HG03280 (cell line): ENCODE measurements around the gene GPR107.

Source experiments
- ATAC-seq: cut with Tn5 transposase; IDR thresholded peaks from one replicate; pipeline ENCODE4 v1.9.1; 2021; ENCODE audit warnings: mild to moderate bottlenecking, moderate library complexity; ENCODE audit not compliant: unreplicated experiment

The GPR107 gene

DNA sequence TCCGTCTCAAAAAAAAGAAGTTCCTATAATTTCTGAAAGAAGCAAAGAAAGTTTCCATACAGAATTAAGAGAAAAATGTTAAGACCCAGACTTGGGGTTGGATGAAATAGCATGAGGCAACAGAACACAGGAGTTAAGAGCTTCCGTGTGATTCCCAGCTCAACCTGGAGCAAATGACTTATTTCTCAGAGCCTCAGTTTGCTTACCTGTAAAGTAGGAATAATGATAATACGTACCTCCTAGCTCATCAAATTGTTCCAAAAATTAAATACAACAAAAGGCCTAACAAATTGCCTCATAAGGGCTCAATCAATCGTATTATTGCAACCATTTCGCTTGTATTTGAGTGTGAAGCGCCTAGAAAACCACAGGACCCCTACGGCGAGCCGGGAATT lies 600 bp upstream of the GPR107 start:
- ATAC-seq = no peak

GRCh38 chr9:130054325-130054786 lies 650 bp downstream of the GPR107 start:
- ATAC-seq = no peak

GRCh38 chr9:130054820-130055219 lies 1.1 kb downstream of the GPR107 start:
- no peak for ATAC-seq

DNA sequence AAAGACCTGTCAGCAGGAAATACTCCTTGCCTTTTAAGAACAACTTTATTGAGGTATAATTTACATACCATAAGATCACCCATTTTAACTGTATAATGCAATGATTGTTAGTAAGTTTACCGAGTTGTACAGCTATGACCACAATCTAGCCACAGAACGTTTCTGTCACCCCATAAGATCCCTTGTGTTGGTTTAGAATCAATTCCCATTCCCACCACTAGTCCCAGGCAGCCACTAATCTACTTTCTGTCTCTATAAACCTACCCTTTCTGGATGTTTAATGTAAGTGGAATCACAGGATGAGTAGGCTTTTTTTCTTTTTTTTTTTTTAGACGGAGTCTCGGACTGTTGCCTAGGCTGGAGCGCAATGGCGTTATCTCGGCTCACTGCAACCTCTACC lies 4.4 kb downstream of the GPR107 start:
- ATAC-seq = no peak

- ATAC-seq = no peak
These were observed 5.2 kb downstream of the GPR107 start for GRCh38 chr9:130058887-130059286.

- ATAC-seq = no peak
These were observed 6.6 kb downstream of the GPR107 start for GRCh38 chr9:130060296-130060695.

DNA sequence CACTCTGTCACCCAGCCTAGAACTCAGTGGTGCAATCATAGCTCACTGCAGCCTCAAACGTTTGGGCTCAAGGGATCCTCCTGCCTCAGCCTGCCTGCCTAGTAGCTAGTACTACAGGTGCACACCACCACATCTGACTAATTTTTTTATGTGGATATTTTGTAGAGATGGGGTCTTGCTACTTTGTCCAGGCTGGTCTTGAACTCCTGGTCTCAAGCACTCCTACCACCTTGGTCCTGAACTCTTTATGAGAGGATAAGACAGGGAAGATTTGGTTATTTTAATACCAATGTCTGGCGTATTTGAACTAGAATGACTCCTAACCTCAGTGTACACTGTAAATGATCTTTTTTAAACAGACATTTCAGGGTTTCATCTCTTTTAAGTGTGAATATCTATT lies 9.0 kb downstream of the GPR107 start:
- ATAC-seq = no peak

DNA sequence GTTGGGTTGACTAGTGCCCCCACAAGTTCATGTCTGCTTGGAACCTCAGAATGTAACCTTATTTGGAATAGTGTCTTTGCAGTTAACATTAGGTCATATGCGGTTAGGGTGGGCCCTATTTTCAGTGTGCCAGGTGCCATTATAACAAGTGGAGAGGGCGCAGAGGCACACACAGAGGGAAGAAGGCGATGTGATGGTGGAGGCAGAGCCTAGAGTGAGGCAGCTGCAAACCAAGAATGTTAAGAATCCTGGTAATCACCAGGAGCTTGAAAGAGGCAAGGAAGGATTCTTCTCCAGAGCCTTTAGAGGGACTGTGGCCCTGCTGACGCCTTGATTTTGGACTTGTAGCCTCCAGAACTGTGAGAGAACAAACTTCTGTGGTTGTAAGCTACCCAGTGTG lies 10.9 kb downstream of the GPR107 start:
- no peak for ATAC-seq

- no peak for ATAC-seq
These were observed 15.3 kb downstream of the GPR107 start for GRCh38 chr9:130069048-130069447.

DNA sequence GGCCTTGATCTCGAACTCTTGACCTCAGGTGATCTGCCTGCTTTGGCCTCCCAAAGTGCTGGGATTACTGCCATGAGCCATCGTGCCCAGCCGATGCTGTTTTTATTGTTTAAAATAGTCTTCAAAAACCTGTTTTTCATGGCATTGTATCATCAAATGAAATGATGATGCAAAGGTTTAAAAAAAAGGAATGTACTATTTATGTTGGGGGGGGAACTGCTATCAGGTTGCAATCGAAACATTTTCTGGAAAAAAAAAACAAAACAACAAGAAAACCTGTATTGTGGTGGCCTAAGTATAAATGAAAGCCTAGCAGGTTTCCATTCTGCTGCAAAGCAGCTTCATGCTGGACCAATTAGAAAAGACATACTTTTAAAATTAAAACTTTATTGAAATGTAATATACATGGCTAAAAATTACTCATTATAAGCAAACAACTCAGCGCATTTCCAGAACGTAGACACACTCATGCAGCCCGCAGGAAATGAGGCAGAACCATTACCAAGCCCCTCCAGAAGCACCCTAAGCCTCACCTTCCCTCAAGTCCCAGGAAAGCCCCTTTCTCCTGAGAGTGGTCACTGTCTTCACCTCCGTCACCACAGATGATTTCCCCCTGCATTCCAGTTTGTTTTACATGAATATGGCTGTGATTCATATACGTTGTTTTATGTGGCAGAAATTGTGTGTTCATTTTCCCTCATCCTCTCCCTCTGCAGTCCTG lies 19.0 kb downstream of the GPR107 start:
- no peak for ATAC-seq

DNA sequence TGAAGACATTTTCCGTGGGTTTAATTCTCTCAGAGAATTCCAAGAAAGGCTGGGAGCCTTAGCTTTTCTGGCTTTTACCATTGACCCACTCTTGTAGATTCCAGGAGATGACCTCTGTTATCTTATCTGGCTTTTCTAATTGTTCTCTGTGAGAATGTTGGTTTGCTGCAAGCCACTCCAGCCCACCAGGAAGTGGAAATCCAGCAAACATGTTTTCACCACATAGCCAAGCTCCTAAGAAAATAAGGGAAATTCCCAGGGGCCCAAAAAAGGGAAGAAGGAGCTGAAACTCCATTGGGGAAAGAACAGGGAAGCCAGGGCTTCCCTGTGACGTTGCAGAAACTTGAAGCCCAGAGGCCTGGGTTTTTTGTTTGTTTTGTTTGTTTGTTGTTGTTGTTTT lies 19.7 kb downstream of the GPR107 start:
- no peak for ATAC-seq

GRCh38 chr9:130078547-130078946 lies 24.8 kb downstream of the GPR107 start:
- no peak for ATAC-seq

DNA sequence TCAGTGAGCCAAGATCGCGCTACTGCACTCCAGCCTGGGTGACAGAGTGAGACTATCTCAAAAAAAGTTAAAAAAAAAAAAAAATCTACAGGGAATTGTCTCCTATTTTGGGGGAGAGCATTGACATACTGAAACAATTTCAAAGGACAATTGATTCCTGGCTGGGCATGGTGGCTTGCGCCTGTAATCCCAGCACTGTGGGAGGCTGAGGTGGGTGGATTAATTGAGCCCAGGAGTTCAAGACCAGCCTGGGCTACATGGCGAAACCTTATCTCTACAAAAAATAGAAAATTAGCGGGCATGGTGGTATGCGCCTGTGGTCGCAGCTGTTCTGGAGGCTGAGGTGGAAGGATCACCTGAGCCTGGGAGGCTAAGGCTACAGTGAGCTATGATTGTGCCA lies 30.6 kb downstream of the GPR107 start:
- no peak for ATAC-seq

DNA sequence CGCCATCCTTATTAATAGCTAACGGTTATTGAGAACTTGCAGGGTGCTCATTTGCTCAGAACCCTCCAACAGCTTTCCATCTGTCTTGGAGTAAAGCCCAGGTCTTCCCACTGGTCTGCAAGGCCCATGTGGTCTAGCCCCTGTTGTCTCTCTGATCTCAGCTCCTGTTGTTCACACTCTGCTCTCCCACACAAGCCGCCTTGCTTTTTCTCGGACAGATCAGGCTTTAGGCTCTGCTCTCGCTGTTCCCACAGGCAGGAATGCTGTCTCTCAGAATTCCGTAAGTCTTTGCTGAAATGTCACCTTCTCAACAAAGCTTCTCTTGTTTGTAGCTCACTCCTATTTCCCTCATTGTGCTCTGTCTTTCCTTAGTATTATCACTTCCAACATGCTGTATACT lies 34.3 kb downstream of the GPR107 start:
- ATAC-seq = no peak

- no peak for ATAC-seq
These were observed 35.4 kb downstream of the GPR107 start for GRCh38 chr9:130089141-130089540.

DNA sequence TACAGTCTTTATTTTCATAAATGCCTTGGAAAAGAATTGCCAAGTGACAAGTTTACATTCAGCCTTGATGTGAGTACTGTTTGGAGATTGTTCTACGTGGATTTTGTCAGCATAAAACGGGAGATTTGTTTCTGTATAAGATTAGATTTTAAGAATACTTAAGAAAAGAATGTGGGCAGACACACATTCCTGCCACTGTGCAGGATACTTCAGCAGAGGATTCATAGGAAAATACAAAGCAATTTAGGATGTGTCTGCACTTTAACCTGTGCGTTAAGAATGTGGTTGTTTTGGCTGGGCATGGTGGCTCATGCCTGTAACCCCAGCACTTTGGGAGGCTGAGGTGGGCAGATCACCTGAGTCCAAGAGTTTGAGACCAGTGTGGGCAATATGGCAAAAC lies 37.2 kb downstream of the GPR107 start:
- no peak for ATAC-seq

DNA sequence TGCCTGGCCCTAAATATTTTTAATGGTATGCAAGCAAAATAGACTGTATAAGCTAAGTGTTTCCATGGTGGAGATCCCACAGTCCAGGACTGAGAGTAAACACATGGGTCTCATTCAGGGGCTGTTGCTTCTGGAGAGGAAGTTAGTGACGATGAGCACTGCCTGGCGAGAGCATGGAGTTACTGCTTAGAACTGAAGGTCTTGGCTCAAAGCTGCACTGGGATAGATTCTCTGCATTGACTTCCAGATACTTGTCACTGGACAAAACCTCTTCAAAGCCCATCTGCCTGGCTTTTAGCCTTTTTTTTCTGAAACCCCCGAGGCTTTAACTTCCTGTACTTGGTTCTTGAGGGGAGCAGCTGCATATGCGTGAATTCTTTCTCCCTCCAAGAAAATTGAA lies 39.2 kb downstream of the GPR107 start:
- no peak for ATAC-seq

- no peak for ATAC-seq
These were observed 42.2 kb downstream of the GPR107 start for GRCh38 chr9:130095872-130096271.

- ATAC-seq = no peak
These were observed 47.0 kb downstream of the GPR107 start for GRCh38 chr9:130100681-130101080.

DNA sequence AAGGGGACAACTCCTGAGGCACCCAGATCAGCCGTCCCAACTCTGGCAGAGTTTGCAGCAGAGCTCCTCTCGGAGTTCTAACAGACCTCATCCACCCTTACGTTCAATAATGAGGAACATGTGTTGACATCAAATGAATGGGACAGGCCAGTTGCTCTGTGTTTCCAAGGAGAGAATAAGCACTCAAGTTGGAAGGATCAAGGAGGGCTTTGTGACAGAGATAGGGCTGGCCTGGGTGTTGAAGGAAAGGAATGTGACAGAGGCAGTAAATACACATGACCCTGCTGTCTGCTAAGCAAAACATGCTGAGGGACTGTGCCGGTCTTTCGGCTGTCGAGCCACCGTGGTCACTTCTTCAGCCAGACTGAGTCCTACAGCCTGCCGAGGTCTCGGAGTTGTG lies 48.2 kb downstream of the GPR107 start:
- no peak for ATAC-seq

- no peak for ATAC-seq
These were observed 50.9 kb downstream of the GPR107 start for GRCh38 chr9:130104491-130105193.

DNA sequence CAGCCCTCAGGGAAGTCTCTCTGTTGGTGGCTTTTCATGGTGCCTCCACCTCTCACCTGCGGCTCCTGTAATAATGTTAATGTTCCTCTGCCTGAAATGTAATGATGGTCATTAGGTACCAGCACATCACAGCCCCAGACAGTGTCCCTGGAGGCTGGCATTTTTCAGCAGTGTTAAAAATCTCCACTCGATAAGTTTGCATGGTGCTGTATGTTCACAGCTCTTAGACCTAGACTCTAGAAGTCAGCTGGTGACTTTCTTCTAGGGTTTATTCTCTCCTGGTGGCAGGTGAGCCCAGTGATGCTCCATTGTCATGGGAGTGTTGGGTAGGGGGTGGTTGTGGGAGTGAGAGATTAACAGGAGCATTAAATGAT lies 53.1 kb downstream of the GPR107 start:
- no peak for ATAC-seq
